Activated CD8-positive, alpha-beta memory T cell treated with anti-CD3 and anti-CD28 coated beads for 24 hours (primary cell): ENCODE data around the gene CERT1.

Source experiments
- DNase-seq: peaks from one replicate; pipeline ENCODE4 v3.0.0-alpha.2; 2020

Gene CERT1

DNA sequence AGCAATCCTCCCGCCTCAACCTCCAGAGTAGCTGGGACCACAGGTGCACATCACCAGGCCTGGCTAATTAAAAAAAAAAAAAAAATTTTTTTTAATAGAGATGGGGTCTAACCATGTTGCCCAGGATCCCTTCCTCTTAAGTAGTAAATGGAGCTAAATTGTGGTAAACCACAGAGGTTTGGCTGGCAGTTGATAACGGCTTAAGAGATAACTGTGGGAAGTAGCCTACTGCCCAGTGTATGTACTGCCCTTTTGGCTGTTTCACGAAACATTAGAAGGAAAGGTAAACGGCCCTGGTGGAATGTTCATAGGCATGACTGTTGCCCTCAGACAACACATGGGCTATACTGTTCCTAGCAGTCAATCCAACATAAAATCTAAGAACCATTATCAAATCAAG, 130.0 kb downstream of the CERT1 start:
- no peak for DNase-seq

DNA sequence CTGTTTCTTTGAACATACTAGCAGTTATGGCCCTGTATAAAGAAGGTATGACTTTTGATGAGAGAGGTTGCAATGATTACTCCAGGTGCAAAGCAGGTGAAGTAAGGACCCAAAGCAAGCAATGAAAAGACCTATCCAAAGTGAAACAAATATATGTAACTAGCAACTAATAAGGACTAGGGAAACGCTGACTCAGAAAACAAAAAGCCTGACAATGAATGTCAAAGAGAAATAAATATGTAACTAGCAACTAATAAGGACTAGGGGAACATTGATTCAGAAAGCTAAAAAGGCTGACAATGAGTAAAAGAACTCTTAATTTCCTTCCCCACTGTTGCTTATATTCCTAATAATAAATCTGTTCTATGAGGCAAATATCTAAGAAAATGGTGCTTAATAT, 131.3 kb downstream of the CERT1 start:
- no peak for DNase-seq

DNA sequence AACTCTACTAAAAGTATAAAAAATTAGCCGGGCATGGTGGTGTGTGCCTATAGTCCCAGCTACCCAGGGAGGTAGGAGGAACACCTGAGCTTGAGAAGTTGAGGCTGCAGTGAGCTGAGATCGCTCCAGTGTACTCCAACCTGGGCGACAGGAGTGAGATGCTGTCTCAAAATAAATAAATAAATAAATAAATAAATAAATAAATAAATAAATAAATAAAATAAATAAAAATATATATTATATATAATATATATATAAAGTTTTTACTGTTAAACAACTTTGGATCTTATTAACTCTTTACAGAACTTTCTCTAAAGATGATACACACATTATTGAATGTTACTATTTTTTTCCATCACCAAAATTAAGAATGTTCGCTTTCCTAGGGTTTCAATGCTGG, 136.0 kb downstream of the CERT1 start:
- no peak for DNase-seq

DNA sequence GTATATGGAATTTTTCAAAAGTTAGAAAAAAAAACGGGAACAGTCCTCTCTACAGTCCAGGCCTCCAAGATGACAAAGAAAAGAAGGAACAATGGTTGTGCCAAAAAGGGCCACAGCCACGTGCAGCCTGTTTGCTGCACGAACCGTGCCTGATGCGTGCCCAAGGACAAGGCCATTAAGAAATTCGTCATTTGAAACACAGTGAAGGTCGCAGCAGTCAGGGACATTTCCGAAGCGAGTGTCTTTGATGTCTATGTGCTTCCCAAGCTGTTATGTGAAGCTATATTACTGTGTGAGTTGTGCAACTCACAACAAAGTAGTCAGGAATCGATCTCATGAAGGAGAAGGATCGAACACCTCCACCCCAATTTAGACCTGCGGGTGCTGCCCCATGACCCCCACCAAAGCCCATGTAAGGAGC, 137.0 kb downstream of the CERT1 start:
- no peak for DNase-seq

DNA sequence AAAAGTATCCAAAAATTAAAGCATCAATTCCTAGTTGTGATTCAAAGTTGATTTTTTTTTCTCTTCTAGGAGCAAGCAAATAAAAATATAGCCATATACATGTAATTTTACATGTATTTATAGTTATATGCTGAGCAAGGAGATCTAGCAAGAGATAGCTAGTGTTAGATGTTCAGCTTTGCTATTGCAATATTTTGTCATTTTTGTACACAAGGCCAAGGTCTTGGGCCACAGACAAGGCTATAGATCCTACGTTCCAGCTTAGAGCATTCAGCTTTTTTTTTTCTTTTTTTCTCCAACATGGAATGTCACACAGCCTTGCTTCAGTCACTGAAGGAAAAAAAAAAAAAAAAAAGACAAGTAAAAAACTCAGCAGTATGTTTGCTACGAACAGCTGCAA, 137.6 kb downstream of the CERT1 start:
- DNase-seq, result no peak

DNA sequence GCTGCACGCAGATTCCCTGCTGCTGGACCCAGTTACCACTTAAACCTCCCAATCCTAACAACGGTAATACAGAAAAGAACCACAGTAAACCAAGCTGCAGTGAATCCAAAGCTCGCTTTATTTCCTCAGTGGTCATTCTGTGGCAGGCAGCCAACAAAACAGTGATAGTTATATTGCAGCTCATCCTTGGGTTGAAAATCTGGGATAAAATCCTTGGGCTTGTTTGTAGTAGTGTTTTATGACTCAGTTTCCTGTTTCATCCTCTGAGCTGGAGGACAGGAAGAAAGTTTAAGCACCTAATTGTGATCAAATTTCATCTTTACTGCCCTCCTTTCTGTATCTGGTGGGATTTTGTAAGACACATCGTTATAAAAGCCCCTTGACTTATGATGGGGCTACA, 143.0 kb downstream of the CERT1 start:
- DNase-seq, result no peak

DNA sequence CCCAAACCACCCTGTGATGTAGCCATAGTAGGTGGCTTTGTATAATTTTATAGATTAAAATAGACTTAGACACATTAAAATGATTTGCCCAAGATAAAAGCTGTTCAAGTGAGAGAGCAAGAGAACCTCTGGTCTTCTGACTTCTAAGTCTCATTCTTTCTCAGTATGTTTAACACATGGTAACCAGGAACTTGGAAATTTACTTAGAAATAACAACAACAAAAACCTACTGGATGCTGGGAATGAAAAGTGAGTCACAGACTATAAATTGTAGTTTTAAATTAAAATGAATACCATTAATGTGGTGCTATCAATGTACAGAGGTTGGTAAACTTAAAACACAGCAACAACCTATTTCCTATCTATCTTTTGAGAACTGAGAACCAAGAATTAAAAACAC, 144.0 kb downstream of the CERT1 start:
- no peak for DNase-seq

DNA sequence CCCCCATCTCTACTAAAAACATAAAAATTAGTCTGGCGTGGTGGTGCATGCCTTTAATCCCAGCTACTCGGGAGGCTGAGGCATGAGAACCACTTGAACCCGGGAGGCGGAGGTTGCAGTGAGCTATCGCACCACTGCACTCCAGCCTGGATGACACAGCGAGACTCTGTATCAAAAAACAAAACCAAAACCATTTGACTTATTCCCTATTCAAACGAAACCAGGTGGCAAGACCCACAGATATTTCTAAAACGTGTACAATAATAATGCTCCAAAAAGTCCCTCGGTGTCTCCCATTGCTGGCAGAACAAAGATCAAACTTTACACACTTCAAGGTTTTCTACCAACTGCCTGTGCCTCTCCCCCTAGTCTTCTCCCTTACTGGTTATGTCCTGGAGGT, 144.6 kb downstream of the CERT1 start:
- DNase-seq, result no peak

DNA sequence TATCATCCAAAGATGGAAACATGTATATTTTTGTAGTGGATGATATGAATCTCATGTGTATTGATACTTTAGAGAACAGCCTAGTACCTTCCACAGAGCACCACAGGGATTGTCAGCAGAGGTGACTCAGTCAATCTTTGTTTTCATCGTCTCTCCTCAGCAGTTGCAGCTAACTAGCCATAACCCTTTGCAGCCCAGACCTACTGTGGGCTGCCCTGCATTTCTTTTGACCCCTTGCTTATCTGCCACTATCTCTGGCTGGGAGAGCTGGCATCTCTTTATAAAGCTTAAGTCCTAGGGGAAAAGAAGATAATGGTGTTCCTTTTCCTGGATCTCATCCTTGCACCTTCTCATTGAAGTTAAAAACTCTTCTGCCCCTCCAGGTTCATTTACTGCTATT, 145.7 kb downstream of the CERT1 start:
- no peak for DNase-seq

DNA sequence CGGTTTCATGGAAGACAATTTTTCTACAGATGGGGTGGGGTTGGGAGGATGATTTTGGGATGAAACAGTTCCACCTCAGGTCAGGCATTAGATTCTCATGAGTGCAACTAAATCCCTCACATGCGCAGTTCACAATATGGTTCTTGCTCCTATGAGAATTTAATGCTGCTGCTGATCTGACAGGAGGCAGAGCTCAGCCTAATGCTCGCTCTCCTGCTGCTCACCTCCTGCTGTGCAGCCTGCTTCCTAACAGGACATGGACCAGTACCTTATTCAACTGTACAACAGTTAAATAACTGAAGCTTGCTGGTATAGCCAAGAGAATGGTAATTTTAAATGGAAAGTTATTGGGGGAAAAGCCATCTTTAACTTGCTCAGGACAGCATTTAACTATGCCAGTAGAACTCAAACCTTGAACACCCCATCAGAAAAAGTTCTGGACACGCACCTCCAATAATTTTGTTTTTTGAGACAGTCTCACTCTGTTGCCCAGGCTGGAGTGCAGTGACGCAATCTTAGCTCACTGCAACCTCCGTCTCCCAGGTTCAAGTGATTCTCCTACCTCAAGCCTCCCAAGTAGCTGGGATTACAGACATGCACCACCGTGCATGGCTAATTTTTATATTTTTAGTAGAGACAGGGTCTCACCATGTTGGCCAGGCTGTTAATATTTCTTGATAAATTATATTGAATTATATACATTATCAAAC, 146.7 kb downstream of the CERT1 start:
- DNase-seq, result no peak

DNA sequence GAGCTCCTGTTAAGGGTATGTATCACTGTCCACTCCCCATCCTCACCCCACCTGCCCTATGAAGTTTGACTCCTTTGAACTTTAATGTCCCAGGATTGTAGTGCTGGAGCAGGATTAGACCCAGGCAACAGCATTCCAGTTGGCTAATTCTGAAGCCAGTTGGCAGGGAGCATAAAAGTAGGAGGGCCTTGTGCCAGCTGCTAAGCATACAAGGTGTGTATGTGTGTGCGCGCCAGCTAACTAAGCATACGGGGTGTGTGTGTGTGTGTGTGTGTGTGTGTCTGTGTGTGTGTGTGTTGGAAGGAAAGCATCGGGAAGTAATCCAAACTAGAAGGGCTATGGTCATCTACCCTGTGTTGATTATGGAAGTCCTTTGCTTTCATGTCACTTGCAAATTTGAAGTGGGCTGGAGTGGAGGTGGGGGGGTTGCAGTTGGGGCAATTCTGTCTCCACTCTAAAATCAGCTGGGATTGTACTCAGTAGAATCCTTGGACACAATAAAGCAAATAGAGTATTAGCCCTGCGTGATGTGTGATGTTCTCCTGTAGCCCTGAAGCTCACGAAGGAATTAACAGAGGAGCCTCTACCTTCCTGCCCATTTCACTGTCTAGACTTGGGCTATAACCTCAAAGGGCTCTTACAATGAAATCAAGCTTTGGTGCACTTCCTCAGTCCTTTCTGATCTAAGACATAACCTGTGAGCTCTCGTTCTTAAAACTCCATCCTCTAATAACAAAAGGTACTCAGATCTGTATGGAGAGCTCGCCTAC, 147.5 kb downstream of the CERT1 start:
- no peak for DNase-seq

DNA sequence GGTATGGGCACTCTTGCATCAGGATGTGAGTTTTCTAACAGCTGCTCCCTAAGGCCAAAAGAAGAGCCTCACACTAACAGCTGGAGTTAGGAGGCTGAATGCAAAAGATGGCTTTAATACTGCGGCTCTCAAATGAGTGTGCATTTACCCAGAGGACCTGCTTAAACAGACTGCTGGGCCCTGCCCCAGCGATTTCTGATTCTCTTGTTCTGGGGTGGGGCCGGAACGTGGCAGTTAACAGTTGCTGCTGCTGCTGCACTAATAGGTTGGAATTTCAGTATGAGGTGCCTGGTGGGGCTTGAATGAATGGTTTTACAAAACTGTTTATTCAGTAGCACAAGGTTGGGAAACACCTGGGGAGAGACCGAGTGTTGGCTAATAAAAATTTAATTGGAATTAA, 148.3 kb downstream of the CERT1 start:
- DNase-seq, result no peak

DNA sequence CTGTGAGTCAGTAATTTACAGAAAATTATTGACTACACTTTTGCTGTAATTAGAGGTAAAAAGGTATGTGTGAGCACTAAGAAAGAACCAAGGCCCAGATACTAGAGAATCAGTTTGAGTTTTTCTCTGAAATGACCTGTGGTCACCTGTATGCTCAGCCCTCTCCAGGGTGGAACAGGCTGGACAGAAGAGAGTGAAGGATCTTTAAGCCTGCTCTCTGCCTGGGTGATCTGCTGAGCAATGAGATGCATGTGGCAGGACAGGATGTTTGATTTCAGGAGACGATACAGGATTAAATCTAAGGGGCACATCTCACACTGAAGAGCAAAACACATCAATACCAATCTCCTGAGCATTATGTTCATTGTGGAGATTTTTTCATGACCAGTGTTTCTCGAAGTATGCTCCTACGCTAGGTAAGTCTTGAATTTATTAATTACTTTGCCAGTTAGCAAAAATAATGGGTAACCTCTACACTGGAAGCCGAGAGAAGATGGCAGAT, 148.9 kb downstream of the CERT1 start:
- DNase-seq, result no peak

DNA sequence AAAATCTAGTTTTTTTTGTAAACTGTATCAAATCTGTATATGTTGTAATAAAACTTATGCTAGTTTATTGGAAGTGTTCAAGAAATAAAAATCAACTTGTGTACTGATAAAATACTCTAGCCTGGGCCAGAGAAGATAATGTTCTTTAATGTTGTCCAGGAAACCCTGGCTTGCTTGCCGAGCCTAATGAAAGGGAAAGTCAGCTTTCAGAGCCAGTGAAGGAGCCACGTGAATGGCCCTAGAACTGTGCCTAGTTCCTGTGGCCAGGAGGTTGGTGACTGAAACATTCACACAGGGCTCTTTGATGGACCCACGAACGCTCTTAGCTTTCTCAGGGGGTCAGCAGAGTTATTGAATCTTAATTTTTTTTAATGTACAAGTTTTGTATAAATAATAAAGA, 150.1 kb downstream of the CERT1 start:
- DNase-seq, result no peak

DNA sequence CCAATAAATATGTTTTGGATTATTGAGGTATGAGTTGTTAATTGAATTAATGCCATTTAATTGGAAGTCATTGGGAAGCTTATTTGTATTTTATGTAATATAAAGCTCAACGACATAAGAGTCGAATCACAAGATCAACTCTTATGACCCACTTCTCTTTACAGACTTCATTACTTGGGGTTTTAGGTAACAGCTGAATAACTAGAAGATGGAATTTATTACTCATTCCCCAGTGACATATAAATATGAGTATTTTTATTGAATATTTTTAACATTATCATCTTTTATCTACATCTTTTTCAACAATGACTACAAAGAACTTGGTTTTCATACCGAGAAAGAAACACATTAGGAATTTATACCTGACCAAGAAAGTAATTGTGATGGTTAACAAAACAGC, 153.3 kb downstream of the CERT1 start:
- DNase-seq, result no peak

DNA sequence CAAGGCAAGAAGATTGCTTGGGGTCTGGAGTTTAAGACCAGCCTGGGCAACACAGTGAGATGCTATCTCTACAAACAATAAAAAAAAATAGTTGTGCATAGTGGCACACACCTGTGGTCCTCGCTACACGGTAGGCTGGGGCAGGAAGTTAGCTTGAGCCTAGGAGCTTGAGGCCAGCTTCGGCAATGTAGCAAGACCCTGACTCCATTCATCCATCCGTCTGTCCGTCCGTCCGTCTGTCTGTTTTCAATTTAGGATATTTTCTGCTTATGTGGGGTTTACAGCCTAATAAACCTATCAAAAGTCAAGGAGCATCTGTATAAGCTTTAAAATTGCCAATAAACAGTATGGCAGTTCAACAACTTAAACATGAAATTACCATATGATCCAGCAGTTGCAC, 154.7 kb downstream of the CERT1 start:
- DNase-seq, result no peak

DNA sequence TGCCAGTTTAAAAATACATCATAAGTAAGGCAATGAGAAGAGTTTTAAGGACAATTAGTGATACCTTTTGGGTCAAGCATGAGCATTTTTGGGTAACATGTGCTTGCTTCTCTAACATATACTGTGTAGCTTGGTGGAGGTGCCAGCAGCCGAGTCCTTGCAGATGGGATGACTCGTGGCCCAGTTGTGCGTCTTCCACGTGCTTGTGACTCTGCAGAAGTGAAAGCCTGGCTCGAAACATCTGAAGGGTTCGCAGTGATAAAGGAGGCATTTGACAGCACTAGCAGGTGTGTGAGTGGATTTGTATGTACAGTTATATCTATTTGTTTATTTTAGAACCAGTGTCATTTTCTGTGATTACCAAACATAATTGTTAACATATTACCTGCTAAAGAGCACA, 156.2 kb downstream of the CERT1 start:
- DNase-seq, result no peak

DNA sequence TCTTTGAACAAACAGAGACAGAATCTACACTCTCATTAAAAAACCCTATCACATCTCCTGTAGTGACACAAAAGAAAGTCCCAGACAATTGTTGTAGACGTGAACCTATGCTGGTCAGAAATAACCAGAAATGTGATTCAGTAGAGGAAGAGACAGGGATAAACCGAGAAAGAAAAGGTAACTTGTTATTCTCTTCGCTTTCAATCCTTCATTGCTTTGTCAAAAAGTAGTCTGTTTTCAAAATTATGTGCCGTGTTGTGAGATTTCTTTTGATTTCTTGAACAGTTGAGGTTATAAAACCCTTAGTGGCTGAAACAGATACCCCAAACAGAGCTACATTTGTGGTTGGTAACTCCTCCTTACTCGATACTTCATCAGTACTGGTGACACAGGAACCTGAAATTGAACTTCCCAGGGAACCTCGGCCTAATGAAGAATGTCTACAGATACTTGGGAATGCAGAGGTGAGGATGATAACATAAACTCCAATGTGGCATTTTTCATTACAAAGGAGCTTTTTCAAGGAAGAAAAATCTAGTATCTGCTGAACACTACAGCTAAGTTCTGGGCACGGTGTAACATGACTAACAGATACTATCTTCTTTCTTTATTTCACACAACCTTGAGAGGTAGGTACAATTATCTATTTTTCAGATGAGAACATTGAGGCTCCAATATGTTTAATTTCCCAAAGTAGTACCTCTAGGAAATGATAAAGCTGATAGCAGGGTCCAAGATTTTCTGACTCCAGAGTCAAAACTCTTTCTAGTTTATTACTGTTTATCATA, 160.1 kb downstream of the CERT1 start:
- DNase-seq, result no peak

DNA sequence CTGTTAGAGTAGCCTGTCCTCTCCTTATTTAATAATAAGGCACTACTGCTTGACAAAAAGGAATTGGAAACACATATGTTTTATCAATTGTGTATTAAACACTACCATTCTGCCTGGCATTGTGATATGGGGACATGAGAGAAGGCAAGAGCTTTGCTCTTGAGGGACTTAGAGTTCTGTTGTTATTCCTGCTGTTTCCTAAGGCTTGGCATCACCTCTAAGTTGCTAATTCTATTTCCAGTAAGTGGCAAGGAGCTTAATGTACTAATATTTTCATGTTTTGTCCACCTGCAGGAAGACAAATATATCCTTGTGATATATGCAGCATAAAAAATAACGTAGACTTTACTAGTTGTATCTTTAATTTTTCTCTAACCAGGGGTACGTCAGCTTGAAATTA, 161.8 kb downstream of the CERT1 start:
- DNase-seq, result no peak

DNA sequence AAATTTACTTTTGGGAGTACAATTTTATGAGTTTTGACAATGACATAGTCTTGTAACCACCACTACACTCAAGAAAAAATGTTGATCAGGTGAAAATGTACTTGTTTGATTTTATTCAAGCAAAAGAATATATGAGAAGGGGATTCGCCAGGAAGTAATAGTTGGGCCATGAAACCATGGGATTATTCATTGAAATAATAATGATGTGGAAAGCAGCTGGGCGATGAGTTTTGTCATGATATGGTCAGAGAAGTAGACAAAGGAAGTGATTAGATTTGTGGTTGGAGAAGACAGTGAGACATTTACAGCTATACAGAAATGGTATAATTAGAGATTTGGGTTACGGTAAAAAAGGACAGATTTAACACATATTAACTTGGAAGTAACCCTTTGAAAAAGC, 163.2 kb downstream of the CERT1 start:
- DNase-seq, result no peak

DNA sequence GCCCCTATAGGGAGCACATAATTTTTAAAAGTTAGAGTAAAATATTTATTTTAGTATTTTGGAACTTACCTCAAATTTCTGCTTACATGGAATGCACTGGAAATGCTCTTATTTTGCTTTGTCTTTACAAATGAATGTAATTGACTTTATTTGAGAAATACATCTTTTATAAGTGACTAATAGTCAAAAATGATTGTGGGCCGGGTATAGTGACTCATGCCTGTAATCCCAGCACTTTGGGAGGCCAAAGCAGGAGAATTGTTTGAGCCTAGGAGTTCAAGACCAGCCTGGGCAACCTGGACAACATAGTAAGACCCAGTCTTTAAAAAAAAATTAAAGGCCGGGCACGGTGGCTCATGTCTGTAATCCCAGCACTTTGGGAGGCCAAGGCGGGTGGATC, 168.6 kb downstream of the CERT1 start:
- DNase-seq, result no peak

DNA sequence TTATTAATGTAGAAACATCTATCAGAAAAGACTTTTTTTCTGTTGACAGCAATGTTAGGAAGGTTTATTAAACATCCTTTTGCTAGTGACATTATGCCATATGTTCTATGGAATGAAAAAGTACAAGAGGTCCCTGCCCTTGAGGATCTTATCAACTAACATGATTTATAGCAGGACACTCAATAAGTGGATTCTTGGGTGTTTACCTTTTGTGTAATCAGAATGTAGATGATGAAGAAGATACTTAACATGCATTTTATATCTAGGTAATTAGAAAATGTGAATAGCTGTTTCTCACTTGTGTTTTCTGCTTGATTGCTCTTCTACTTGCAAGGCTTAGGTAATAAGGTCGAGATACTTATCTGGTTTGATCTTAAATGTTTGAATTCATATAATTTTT, 169.5 kb downstream of the CERT1 start:
- no peak for DNase-seq

DNA sequence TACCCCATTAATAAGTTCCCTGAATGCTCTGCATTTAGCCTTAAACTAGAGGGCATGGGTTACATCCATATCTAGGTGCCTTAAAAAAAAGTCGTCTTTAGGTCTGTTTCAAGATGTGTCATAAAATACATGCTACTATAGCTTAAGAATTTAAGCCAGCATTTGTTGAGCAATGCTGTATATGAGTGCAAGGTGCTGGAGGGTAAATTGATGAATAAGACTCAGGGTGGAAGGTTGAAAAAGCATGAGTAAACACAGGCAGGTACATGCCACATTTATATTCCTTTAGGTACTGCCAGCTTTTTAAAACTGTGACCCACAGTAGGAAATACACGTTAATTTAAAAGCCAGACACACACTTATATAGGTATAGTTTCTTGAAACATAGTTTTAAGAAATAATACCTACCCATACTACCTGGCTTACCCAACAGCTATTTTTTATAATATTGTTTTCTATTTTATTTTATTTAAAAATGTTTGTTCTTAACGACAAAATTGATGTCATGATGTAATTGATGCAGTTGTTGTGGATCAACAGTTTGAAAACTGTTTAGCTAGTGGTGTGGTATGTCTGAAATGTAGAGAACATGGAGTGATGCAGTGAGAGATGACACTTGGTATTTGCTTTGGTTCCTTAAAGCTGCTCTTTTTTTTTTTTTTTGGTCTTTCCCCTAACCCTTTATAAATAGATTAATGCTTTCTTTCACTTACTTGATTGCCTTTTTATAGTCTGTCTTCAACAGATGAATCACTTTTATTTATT, 170.5 kb downstream of the CERT1 start:
- DNase-seq, result no peak
